Testis (tissue), 2 donors: ENCODE measurements around the gene KIAA0513.

Experiments
- CTCF ChIP-seq, 3 experiments: fragments of 450-650 bp in 2 of 3; fragments of 200-600 bp in 1 of 3; sonication (generic) in 1 of 3; IDR thresholded peaks; one replicate each; pipeline ENCODE4 v1.5.1; 2016 to 2019; ENCODE audit warnings: antibody characterized with exemption in 3 of 3, mild to moderate bottlenecking in 2 of 3, moderate library complexity in 1 of 3
- POLR2A ChIP-seq: fragments of 450-650 bp; IDR thresholded peaks from one replicate; pipeline ENCODE4 v1.6.1; 2017; ENCODE audit warnings: antibody characterized with exemption, mild to moderate bottlenecking, moderate library complexity

- TF ChIP-seq CTCF (IDR thresholded peaks at IDR 0.05) (no peak), POLR2A (no peak)
Measured at GRCh38 chr16:84990782-84991181, 36.8 kb upstream of the KIAA0513 start.
